SKM-1 (cell line): ENCODE data around the gene CHCHD4.
"Not testable (repeated sequence)": the region's sequence is repeated elsewhere in the genome, so short reads cannot be mapped to it uniquely, and the experiment has no call there.

ENCODE experiments used
- DNase-seq: peaks from one replicate; lab custom pipeline; 2025; ENCODE audit not compliant: unreplicated experiment; lab: John Stamatoyannopoulos, UW

Gene CHCHD4

DNA sequence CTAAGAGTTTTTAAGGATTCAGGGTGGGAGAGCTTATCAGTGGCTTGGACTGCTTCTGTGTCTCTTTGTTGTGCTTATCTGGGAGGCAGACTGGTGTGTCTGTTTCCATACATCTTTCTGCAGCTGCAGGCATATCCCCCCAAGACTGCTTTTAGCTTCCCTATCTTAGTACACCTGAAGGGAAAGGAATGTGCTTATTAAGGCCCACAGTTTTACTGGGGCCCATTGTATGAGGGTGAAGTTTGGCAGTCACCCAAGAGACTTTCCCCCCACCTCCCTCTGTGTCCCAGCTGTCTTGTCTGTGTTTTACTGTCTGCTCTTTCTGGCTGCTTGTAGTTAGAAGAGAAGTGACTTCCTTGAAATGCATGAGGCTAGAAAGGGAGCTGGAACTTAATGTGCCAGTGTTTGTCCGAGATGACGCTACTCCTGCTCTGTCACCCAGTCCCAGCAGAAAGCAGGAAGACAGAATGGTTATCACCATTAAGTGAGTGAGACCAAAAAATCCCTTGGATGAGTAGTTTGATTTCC is 3.7 kb downstream of the CHCHD4 start:
- DNase-seq, result not testable (repeated sequence)

DNA sequence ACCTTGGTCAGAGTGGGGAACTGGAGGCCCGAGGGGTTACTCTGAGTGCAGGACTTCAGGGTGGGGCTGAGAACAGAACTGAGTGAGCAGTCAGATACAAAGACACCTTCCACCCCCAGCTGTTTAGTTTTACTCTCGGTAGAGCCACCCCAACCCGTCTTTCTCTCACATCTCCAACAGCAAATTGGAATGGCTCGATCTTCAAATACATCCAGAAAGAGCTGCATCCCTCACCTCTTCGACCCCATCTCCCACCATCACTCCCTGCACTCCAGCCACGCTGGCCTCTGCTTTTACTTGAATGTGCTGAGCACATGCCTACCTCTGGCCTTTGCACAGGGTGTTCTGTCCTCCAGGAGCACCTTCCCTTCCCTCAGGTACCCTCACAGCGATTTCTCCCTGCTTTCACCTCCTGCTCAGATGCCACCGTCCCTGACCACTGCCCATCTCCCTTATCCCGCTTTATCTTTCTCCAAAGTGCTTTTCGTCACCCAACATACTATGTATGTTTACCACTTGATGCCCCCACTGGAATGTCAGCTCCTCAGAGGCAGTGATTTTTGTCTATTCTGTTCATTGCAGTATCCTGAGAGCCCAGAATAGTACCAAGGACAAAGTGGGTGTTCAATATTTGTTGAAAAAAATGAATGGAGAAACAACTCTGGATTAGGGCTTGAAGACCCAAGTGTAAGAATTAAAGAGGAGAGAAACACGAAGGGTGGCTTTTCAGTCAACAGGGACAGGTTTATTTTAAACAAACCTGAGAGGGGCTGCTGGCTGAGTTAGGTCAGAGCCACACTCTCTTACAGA is 4.4 kb downstream of the CHCHD4 start:
- no peak for DNase-seq

DNA sequence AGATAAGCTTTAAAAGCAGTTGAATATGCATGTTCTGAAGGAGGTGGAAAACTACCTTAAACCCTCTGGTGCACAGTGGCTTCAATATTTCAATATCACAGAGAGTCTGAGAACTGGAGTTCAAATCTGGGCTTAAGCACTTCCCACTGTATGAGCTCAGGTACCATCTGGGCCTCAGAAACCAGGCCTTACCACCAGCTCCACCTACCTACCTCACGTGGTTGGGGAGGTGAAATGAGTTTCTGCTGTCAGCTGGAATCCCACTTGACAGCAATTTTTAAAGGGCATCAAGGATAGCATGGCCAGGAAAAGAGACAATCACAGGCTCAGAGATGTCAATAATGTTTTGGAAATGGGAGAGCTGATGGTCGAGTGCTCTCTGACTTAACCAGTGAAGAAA is 5.0 kb downstream of the CHCHD4 start:
- no peak for DNase-seq

DNA sequence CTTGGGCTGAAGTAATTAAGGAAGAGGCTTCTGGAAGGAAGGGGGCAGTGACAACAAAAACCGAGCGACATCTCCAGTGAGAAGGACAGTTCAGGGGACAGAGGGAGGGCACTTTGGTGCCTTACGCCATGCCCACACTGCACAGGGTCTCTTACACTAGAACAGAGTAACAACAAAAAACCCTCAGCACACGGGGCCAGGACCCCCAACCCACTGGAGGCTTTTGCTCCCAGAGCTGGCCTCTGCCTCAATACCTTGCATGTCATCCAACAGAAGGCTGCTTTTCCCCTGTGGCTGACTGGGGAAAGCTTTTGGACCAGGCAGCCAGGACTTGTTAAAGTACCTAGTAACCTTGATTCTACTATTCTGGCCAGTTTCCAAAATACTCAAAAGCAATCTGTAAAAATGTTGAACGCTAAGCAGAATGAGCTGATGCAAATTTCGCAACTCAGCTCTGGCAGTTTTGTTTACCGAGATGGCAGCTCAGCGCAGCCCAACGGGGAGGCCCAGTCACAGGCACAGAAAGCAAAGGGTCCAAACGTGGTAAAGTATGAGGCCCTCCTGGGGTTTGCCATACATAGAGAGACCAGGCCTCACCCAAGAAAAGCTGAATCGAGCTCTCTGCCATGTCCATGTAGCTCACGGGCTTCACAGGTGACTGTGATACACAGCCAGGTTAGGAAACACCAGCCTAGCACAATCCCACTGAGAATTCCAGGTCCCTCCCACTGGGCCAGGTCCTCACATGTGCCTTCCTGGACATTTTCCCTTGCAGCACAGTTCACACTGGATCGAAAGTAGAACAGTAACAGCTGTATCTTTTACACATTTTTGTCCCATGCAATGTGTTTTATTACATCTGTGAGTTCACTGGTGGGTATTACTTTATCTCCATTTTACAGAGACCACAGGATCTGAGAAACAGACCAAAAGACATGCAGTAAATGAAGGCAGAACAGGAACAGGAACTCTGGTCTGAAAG is 6.0 kb downstream of the CHCHD4 start:
- DNase-seq, result no peak

DNA sequence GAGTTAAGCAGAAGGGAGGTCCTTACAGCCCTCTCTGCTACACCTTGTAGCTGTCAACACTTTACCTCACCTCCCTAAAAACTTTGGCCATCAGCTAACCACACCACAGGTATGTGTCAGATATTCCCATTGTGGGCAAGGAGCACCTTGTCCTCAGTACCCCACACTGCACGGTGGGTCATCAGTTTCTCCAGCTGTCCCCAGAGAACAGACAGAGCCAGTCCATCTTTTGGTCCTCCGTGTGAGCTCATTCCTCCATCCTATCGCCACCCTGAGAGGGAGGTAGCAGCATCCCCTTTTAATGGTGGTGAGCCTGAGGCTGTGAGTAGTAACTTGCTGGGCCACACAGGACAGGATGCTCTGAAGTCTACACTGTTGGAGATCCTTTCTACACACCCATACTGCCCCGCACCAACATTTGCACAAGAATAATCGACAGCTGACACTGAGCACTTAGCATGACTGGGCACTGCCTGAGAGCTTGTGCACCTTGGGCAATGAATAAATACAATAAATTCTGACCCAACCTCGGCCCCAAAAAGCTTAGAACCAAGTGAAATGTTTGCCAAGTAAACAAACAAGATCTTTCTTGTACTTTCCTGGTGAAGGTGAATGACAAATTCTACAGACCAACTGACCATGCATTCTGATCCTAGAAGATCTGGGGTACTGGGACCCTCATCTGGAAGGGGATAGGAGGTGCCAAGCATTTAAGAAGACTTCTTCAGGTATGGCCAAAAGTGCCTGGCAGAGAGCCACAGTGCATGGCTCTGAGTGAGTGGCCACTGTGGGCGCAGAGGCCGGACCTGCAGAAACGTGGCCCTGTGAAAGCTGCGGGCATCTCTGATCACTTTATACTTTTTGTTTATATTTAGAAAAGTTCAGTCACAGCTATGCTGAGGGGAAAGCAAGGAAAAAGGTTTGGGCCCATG is 6.9 kb downstream of the CHCHD4 start:
- no peak for DNase-seq

DNA sequence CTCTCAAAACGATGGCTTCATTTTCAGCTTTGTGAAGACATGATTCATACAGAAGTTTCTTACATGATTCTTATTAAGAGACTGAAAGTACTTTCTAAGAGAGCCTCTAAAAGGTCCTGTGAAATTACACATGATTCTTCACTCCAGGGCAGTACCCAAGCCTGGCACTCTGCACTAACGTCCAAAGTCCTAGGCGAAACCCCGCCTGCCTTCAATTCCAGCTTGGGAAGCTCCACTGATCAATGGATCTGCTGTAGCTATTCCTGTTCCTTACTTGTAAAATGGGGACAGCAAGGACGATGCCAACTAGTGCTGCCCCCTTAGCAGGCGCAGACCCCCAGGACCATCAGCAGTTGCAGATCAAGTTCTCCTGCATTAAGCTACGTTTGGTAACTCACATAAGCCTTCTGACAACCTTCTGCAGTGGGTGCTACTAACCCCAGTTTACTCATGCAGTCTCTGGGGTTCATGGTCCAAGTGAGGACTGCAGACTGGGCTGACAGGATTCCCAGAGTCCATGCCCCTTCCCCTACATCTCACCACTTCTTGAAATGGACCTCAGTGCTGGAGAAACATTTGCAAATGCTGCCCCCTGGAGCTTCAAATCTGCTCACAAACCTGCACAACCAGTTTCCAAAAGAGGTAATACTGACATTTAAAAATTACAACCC is 10.6 kb downstream of the CHCHD4 start:
- DNase-seq, result no peak

DNA sequence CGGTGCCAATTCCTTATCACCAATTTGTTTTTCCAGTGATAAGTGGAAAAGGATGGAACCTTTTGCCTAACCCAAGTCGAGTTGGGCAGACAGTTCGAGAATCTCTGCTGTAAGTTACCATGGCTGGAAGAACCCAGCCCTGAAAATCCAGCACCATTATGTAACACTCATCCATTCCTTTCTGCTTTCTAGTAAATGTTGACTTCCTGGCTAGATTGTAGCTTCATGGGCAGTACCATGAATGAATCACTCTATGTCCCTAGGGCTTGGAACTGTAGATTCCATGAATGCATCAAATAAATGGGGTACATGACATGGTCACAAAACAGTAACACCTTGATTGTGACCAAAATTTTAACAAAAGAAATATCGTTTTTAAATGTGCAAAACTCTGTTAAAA is 14.0 kb downstream of the CHCHD4 start:
- DNase-seq, result no peak

DNA sequence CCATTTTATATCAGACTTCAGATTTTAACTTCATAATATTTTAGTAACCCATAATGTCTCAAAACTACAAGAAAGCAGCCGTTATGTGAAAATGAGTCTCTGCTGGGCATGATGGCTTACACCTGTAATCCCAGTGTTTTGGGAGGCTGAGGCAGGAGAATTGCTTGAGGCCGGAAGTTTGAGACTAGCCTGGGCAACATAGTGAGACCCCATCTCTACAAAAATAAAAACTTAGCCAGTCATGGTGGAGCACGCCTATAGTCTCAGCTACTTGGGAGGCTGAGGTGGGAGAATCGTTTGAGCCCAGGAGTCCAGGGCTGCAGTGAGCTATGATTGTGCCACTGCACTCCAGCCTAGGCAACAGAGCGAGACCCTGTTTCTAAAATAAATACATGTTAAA is 14.8 kb downstream of the CHCHD4 start:
- not testable (repeated sequence) for DNase-seq

DNA sequence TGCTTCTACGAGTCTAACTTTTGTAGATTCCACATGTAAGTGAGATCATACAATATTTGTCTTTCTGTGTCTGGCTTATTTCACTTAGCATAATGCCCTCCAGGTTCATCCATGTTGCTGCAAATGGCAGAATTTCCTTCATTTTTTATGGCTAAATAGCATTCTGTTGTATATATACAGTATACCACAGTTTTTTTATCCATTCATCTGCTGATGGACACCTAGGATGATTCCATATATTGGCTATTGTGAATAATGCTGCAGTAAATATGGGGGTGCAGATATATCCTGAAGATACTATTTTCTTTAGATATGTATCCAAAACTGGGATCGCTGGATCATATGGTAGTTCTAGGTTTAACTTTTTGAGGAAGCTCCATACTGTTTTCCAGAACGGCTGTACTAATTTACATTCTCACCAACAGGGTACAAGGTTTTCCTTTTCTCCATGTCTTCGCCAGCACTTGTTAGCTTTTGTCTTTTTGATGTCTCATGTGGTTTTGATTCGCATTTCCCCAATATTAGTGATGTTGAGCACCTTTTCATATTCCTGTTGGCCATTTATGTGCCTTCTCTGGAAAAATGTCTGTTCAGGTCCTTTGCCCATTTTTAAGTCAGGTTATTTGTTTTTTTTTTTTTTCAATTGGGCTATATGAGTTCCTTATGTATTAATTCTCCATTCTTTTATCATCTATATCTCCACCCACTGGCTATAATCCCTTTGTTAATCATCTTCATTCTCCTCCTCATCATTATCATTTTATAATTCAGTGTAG is 26.9 kb downstream of the CHCHD4 start:
- no peak for DNase-seq

DNA sequence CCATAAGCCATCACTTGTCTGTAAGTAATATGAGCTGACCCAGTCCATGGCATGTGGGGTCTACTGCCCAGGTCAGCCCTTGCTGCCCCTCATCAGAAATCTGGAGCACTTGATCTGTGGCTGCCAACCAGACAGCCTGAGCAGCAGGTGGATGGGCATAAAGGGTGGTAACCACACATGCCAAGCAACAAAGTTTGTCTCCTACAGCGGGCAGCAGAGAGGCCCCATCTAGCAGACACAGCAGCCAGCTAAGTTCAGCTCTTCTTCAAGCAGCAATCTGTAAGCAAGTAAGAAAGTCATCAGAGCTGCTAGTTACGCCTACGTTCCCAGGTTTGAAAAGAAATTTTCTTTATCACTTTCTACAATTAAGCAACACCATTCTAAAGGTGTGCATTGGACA is 27.9 kb downstream of the CHCHD4 start:
- no peak for DNase-seq

DNA sequence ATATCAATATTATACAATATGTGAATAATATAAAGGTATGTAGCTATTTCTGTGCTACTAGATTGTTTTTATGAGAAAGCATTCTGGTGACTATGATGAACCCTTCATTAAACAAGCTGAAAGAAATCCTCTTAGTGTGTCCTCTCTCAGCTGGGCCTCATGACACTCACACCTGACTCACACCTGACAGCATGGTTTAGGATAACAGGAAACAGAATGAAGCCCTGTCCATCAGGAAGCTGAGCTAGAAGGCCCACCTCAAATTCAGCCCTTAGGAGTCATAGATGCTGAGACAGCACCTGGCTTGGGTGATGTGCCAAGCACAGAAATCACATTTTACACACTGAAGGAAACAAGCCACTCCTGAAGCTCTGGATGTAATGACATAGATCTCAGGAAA is 30.8 kb downstream of the CHCHD4 start:
- DNase-seq, result no peak

DNA sequence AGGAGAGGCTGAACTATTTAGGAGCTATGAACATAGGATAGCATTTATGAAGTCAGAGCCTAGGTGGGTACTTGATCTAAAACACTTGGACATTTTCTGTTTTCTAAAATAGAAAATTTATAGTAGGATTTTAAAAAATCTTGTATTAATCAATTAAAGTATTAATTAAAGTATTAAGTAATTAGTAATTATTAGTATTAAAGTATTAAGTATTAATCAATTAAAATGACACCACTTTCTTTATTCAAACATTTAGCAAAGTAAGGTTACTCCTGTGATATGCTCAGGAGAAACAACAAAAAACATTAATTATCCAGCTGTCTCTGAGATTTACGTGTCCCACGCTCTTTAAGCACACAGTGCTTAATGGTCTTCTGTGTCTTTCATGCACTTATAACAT is 32.2 kb downstream of the CHCHD4 start:
- DNase-seq, result no peak

DNA sequence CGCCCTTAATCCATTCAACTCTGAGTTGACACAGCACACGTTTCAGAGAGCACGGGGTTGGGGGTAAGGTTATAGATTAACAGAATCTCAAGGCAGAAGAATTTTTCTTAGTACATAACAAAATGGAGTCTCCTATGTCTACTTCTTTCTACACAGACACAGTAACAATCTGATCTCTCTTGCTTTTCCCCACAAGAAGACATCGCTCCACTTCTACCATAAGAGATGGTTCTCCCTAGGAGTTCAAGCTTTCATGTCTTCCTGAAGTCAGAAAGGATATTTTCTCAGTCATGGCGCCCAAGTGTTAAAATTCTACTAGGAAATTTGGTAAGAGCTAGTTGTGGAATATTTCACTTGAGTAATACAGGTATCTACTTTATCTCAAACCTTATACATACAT is 32.7 kb downstream of the CHCHD4 start:
- DNase-seq, result not testable (repeated sequence)

DNA sequence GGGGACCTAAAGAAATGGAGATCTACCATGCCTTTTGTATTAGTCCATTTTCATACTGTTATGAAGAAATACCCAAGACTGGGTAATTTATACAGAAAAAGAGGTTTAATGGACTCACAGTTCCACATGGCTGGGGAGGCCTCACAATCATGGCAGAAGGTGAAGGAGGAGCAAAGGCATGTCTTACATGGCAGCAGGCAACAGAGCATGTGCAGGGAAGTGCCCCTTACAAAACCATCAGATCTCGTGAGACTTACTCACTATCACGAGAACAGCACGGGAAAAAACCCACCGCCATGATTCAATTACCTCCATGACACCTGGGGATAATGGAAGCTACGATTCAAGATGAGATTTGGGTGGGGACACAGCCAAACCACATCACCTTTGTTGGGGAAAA is 37.2 kb downstream of the CHCHD4 start:
- not testable (repeated sequence) for DNase-seq

DNA sequence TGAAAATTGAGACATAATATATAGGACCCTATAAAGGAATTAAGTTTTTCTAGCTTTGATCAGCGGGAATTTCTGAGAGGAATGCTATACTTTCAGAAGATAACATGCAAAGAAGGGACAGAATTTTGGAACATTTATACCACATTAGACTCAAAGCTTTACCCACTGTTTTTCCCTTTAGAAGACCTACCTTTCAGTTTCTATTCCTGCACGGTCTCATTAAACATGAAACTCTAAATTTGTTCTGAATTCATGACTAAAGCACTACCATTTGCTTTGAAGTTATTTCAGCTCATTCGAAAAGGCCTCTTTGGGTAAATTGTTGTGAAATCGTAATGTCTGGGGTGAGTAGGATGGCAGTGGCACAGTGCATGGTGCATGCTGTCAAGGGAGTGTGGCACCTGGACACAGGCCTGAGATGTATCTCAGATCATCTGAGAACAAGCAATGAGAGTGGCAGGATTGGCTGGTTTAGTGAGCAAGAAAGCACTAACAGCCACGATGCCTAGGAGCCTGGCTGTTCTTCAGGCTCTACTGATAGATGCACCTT is 42.5 kb downstream of the CHCHD4 start:
- DNase-seq, result no peak

DNA sequence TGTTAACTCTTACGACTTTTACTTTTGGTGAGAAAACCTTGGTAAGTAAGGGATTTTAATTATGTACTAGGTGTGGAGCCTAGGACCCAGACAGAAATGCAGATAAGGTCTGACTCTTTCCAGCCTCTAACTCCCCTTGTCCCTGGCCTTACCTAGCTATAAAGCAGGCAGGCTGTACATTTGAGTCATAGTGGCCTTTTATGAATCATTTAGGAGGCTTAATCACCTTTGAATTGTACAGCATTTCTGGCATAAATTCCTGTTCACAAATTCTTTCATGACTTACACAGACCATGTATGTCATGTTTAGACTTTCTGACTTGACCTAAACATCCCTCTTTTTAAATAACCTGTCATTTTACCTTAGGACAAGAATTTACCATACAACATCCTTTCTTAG is 47.4 kb downstream of the CHCHD4 start:
- DNase-seq, result no peak

DNA sequence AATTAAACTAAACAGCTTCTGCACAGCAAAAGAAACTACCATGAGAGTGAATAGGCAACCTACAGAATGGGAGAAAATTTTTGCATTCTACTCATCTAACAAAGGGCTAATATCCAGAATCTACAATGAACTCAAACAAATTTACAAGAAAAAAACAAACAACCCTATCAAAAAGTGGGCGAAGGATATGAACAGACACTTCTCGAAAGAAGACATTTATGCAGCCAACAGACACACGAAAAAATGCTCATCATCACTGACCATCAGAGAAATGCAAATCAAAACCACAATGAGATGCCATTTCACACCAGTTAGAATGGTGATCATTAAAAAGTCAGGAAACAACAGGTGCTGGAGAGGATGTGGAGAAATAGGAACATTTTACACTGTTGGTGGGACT is 49.4 kb downstream of the CHCHD4 start:
- not testable (repeated sequence) for DNase-seq

DNA sequence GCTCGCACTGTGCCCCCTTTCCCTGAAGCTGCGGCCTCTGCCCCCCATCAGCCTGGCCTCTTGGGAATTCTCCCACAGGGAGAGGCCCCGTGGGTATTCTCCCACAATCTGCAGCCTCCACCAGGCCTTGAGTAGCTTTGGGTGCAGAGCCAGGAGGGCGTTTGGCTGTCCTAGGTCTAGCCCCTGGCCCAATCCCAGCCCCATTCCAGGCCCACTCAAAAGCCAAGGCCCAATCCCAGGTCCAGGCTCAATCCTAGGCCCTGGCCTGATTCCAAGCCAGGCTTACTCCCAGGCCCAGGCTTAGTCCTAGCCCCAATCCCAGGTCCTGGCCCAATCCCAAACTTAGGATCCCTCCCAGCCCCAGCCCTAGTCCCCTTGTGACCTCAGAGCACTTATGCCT is 59.8 kb downstream of the CHCHD4 start:
- no peak for DNase-seq

DNA sequence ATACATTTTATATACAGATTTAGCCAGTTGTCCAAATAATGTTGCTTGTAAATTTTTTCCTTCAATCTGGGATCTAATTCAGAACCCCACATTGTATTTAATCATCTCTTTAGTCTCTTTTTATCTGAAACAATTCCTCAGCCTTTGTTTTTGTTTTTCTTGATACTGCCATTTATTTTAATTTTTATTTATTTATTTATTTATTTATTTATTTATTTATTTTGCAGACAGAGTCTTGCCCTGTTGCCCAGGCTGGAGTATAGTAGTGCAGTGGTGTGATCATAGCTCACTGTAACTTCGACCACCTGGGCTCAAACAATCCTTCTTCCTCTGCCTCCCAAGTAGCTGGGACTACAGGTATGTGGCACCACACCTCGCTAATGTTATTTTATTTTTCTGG is 61.5 kb downstream of the CHCHD4 start:
- no peak for DNase-seq
